H9 (cell line): ENCODE results near the gene SMAD6. TPM values are rescaled to one million over a fixed set of nuclear protein-coding genes. Genes with fewer than 3 reads are reported as not detected.

ENCODE experiments used
- DNase-seq: peaks from one replicate; pipeline ENCODE4 v3.0.0-alpha.2; 2017
- H2AFZ ChIP-seq: one replicate; pipeline ENCODE4 v1.6.1; 2013; ENCODE audit warnings: mild to moderate bottlenecking, low read length, control low read depth, moderate library complexity
- H2AK5ac ChIP-seq: 2 replicates; pipeline ENCODE4 v1.6.1; 2013; ENCODE audit warnings: low read length, control low read depth, mixed read lengths; ENCODE audit not compliant: insufficient read length
- H2BK120ac ChIP-seq: one replicate; pipeline ENCODE4 v1.6.1; 2013; ENCODE audit warnings: low read depth, mild to moderate bottlenecking, low read length, control low read depth, inconsistent platforms; ENCODE audit not compliant: poor library complexity, severe bottlenecking
- H2BK12ac ChIP-seq: 2 replicates; pipeline ENCODE4 v1.6.1; 2013; ENCODE audit warnings: low read length, control low read depth, mixed read lengths, low read depth; ENCODE audit not compliant: insufficient read length
- H2BK15ac ChIP-seq: 2 replicates; pipeline ENCODE4 v1.6.1; 2013; ENCODE audit warnings: low read depth, low read length, control low read depth
- H2BK20ac ChIP-seq: one replicate; pipeline ENCODE4 v1.6.1; 2013; ENCODE audit warnings: low read depth, mild to moderate bottlenecking, low read length, control low read depth, inconsistent platforms; ENCODE audit not compliant: poor library complexity, severe bottlenecking
- H2BK5ac ChIP-seq: 2 replicates; pipeline ENCODE4 v1.6.1; 2013; ENCODE audit warnings: low read length, control low read depth, mixed read lengths; ENCODE audit not compliant: insufficient read length
- H3K14ac ChIP-seq: 2 replicates; pipeline ENCODE4 v1.6.1; 2013; ENCODE audit warnings: low read length, control low read depth; ENCODE audit not compliant: insufficient read depth
- H3K18ac ChIP-seq: 2 replicates; pipeline ENCODE4 v1.6.1; 2013; ENCODE audit warnings: low read depth, mild to moderate bottlenecking, mixed read lengths, low read length, control low read depth; ENCODE audit not compliant: insufficient read length
- H3K23ac ChIP-seq: 2 replicates; pipeline ENCODE4 v1.6.1; 2013; ENCODE audit warnings: low read length, control low read depth, mixed read lengths, low read depth; ENCODE audit not compliant: insufficient read length
- H3K23me2 ChIP-seq: 2 replicates; pipeline ENCODE4 v1.6.1; 2013; ENCODE audit warnings: low read depth, mild to moderate bottlenecking, mixed read lengths, low read length, control low read depth; ENCODE audit not compliant: insufficient read length, poor library complexity, severe bottlenecking
- H3K27ac ChIP-seq: 2 replicates; pipeline ENCODE4 v1.5.1; 2013; ENCODE audit warnings: low read length, control low read depth, mixed read lengths, low read depth; ENCODE audit not compliant: insufficient read length
- H3K27me3 ChIP-seq: 2 replicates; pipeline ENCODE4 v1.6.1; 2013; ENCODE audit warnings: low read length, control low read depth, inconsistent platforms; ENCODE audit not compliant: insufficient read depth
- H3K4ac ChIP-seq: 2 replicates; pipeline ENCODE4 v1.6.1; 2013; ENCODE audit warnings: low read depth, mild to moderate bottlenecking, control low read depth, inconsistent platforms, low read length, moderate library complexity
- H3K4me1 ChIP-seq: 2 replicates; pipeline ENCODE4 v1.6.1; 2013; ENCODE audit warnings: low read length, control low read depth, inconsistent platforms; ENCODE audit not compliant: insufficient read depth
- H3K4me2 ChIP-seq: 2 replicates; pipeline ENCODE4 v1.6.1; 2013; ENCODE audit warnings: low read length, control low read depth, mixed read lengths; ENCODE audit not compliant: insufficient read length, insufficient read depth
- H3K56ac ChIP-seq: 2 replicates; pipeline ENCODE4 v1.6.1; 2013; ENCODE audit warnings: low read depth, mild to moderate bottlenecking, mixed read lengths, low read length, control low read depth; ENCODE audit not compliant: insufficient read length
- H3K79me1 ChIP-seq: 2 replicates; pipeline ENCODE4 v1.6.1; 2013; ENCODE audit warnings: low read depth, mild to moderate bottlenecking, moderate library complexity, low read length, control low read depth, inconsistent platforms; ENCODE audit not compliant: insufficient read depth, poor library complexity, severe bottlenecking
- H3K79me2 ChIP-seq: 2 replicates; pipeline ENCODE4 v1.6.1; 2013; ENCODE audit warnings: low read length, control low read depth, inconsistent platforms; ENCODE audit not compliant: insufficient read depth
- H3K9ac ChIP-seq: 2 replicates; pipeline ENCODE4 v1.6.1; 2013; ENCODE audit warnings: low read length, control low read depth, mixed read lengths; ENCODE audit not compliant: insufficient read length; ENCODE audit errors: extremely low read depth
- H3K9me3 ChIP-seq: one replicate; pipeline ENCODE4 v1.6.1; 2013; ENCODE audit warnings: low read depth, low read length, inconsistent platforms; ENCODE audit not compliant: control insufficient read depth
- H3T11ph ChIP-seq: one replicate; pipeline ENCODE4 v1.6.1; 2013; ENCODE audit warnings: mild to moderate bottlenecking, low read length, control low read depth, inconsistent platforms
- H4K20me1 ChIP-seq: one replicate; pipeline ENCODE4 v1.6.1; 2013; ENCODE audit not compliant: control insufficient read depth, insufficient read length, insufficient read depth
- H4K5ac ChIP-seq: 2 replicates; pipeline ENCODE4 v1.6.1; 2013; ENCODE audit warnings: low read depth, mild to moderate bottlenecking, mixed read lengths, low read length, control low read depth; ENCODE audit not compliant: insufficient read length
- H4K8ac ChIP-seq: replicated peaks from 2 replicates; pipeline ENCODE4 v1.6.1; 2013; ENCODE audit warnings: low read length, control low read depth, mixed read lengths, low read depth; ENCODE audit not compliant: insufficient read length
- H4K91ac ChIP-seq: 2 replicates; pipeline ENCODE4 v1.6.1; 2013; ENCODE audit warnings: low read depth, mild to moderate bottlenecking, moderate library complexity, mixed read lengths, low read length, control low read depth; ENCODE audit not compliant: insufficient read length
- H3K27ac Mint-ChIP-seq, 3 experiments: 2 replicates in 2 of 3; 3 replicates in 1 of 3; pipeline ENCODE4 v1.8.0; 2020 to 2021; ENCODE audit warnings: mixed read lengths in 3 of 3, mild to moderate bottlenecking in 1 of 3, moderate library complexity in 1 of 3
- H3K27me3 Mint-ChIP-seq: 2 replicates; pipeline ENCODE4 v1.8.0; 2021; ENCODE audit warnings: low read depth, mild to moderate bottlenecking, moderate library complexity, mixed read lengths
- H3K36me3 Mint-ChIP-seq, 3 experiments: 2 replicates in 2 of 3; 3 replicates in 1 of 3; pipeline ENCODE4 v1.8.0; 2020 to 2021; ENCODE audit warnings: low read depth in 3 of 3, mixed read lengths in 3 of 3; ENCODE audit not compliant: insufficient read depth in 1 of 3
- H3K4me1 Mint-ChIP-seq, 2 experiments: 2 replicates each; pipeline ENCODE4 v1.8.0; 2020; ENCODE audit warnings: mixed read lengths in 2 of 2
- H3K4me3 Mint-ChIP-seq, 2 experiments: 2 replicates in 1 of 2; 3 replicates in 1 of 2; pipeline ENCODE4 v1.8.0; 2020 to 2021; ENCODE audit warnings: mild to moderate bottlenecking in 2 of 2, mixed read lengths in 2 of 2, moderate library complexity in 1 of 2
- H3K9me3 Mint-ChIP-seq, 2 experiments: 2 replicates in 1 of 2; 3 replicates in 1 of 2; pipeline ENCODE4 v1.8.0; 2020; ENCODE audit warnings: mild to moderate bottlenecking in 2 of 2, mixed read lengths in 2 of 2, moderate library complexity in 1 of 2
- CTCF ChIP-seq: fragments of 200-600 bp; sonication (generic); conservative IDR thresholded peaks from 3 replicates; pipeline ENCODE4 v1.8.0; 2021; ENCODE audit warnings: antibody characterized with exemption, mild to moderate bottlenecking
- WGBS: extraction: QIAGEN DNeasy Blood & Tissue Kit; methylation state at CpG from one replicate; pipeline ENCODE4 v1.1.7; 2013; ENCODE audit warnings: missing lambda C conversion rate, low lambda C conversion rate, mixed read lengths; ENCODE audit not compliant: insufficient read length; ENCODE audit errors: extremely low coverage; 5-methylcytosine and 5-hydroxymethylcytosine counted together
- total RNA-seq: library from RNA; stranded (reverse); gene quantifications from 2 replicates; pipeline ENCODE4 v1.2.1, GENCODE V29; 2021

Gene SMAD6
- total RNA-seq, 1 experiment from 2014 or later: 6.0 TPM

GRCh38 chr15:66743703-66744536 lies 41.9 kb downstream of the SMAD6 start:
- no peak for TF ChIP-seq CTCF
- Mint-ChIP-seq H3K27ac (peak overlapping the region in 2 of 3 experiments; percentile 25 to 81; a peak in 4 of 7 replicates), H3K36me3 (no peaks in the 10 kb centered on the region; a peak in 1 of 7 replicates), H3K4me1 (peaks cover 44 to 48% of the 10 kb centered on the region in 2 experiments), H3K4me3 (no peak overlapping the region), H3K9me3 (no peaks in the 10 kb centered on the region), H3K27me3 (no peaks in the 10 kb centered on the region)
- H3K79me1 ChIP-seq: no peaks in the 10 kb centered on the region
- H2AFZ ChIP-seq: no peak overlapping the region
- no peak overlapping the region for H3K18ac ChIP-seq
- H2BK12ac ChIP-seq: no peak overlapping the region
- no peak overlapping the region for H4K8ac ChIP-seq
- peaks cover 2% of the 10 kb centered on the region for H4K20me1 ChIP-seq
- no peak overlapping the region for H3K56ac ChIP-seq
- H4K5ac ChIP-seq: no peak overlapping the region
- H3K4me1 ChIP-seq: peaks cover 17% of the 10 kb centered on the region; the same call in 1 of the 2 replicates
- H3K23me2 ChIP-seq: no peaks in the 10 kb centered on the region
- no peak overlapping the region for H3K9ac ChIP-seq
- H3K27me3 ChIP-seq: no peaks in the 10 kb centered on the region
- H2AK5ac ChIP-seq: no peak overlapping the region
- H3K4me2 ChIP-seq: no peak overlapping the region
- no CpG with 5 or more reads among the region's 15 CpGs for WGBS
- peak overlapping the region; percentile 7 for H3K27ac ChIP-seq
- no peak overlapping the region for H3K14ac ChIP-seq
- no peak overlapping the region for H2BK20ac ChIP-seq
- no peak overlapping the region for H3K4ac ChIP-seq
- no peak overlapping the region for H3T11ph ChIP-seq
- H3K23ac ChIP-seq: no peak overlapping the region
- no peak overlapping the region for H4K91ac ChIP-seq
- no peak overlapping the region for H2BK5ac ChIP-seq
- no peak overlapping the region for H2BK15ac ChIP-seq
- no peak overlapping the region for H2BK120ac ChIP-seq
- H3K79me2 ChIP-seq: no peaks in the 10 kb centered on the region
- H3K9me3 ChIP-seq: no peaks in the 10 kb centered on the region
- DNase-seq: no peak
